Gastrocnemius medialis (tissue), 4 donors: Measurements from ENCODE around the gene GMCL2.

Experiments
- POLR2A ChIP-seq, 2 donors: fragments of 450-650 bp; IDR thresholded peaks; one replicate each; pipeline ENCODE4 v1.6.1; 2017; ENCODE audit warnings: antibody characterized with exemption in 2 of 2, mild to moderate bottlenecking in 2 of 2, moderate library complexity in 2 of 2
- TF ChIP-seq, protein P1 (sequence below), 5 experiments: fragments of 450-650 bp in 3 of 5; fragments of 200-600 bp in 2 of 5; sonication (generic) in 2 of 5; IDR thresholded peaks in 4 of 5; conservative IDR thresholded peaks in 1 of 5; 1 replicate in 4 of 5; 2 replicates in 1 of 5; pipeline ENCODE4 v1.5.1; 2016 to 2019; ENCODE audit warnings: antibody characterized with exemption in 5 of 5, mild to moderate bottlenecking in 3 of 5, moderate library complexity in 3 of 5

DNA sequence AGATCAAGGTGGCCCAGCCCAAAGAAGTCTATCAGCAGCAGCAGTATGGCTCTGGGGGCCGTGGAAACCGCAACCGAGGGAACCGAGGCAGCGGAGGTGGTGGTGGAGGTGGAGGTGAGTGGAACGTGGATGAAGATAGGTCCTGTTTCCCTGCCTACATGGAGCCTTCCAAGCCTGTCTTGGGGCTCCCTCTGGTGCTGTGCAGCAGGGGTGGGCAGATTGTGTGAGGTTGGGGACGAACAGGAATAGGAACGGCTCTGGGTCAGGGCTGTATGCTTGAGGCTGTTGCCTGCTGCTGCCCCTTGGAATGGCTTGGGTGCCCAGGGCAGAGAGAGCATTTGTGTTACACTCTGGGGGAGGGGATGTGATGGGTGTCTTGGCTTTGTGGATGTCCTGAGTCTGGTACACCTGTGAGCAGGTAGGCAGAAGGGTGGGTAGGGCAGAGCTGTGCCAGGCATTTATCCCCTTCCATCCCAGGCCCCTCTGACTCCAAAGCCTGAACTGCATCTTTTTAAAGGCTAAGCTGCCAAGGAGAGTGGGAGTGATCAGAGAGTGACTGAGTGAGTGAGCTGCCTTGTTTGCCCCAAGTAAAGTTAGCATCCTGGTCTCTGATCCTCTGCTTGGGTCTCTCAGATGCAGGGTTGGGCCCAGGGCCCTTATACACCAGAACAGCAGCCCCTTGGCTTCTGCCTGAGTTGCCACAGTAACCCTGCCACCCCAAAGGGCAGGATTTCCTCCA is 22.3 kb upstream of the GMCL2 start:
- TF ChIP-seq, protein P1, sequence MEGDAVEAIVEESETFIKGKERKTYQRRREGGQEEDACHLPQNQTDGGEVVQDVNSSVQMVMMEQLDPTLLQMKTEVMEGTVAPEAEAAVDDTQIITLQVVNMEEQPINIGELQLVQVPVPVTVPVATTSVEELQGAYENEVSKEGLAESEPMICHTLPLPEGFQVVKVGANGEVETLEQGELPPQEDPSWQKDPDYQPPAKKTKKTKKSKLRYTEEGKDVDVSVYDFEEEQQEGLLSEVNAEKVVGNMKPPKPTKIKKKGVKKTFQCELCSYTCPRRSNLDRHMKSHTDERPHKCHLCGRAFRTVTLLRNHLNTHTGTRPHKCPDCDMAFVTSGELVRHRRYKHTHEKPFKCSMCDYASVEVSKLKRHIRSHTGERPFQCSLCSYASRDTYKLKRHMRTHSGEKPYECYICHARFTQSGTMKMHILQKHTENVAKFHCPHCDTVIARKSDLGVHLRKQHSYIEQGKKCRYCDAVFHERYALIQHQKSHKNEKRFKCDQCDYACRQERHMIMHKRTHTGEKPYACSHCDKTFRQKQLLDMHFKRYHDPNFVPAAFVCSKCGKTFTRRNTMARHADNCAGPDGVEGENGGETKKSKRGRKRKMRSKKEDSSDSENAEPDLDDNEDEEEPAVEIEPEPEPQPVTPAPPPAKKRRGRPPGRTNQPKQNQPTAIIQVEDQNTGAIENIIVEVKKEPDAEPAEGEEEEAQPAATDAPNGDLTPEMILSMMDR (IDR thresholded peaks at IDR 0.05 in 4 of 5, conservative IDR thresholded peaks at IDR 0.05 in 1 of 5): no peak
- no peak for TF ChIP-seq POLR2A (IDR thresholded peaks at IDR 0.05)
